GM21360 (cell line): ENCODE measurements around the gene HTT.

Source experiments
- ATAC-seq: cut with Tn5 transposase; IDR thresholded peaks from one replicate; pipeline ENCODE4 v1.9.1; 2021; ENCODE audit warnings: mild to moderate bottlenecking, moderate library complexity; ENCODE audit not compliant: unreplicated experiment

The HTT gene

DNA sequence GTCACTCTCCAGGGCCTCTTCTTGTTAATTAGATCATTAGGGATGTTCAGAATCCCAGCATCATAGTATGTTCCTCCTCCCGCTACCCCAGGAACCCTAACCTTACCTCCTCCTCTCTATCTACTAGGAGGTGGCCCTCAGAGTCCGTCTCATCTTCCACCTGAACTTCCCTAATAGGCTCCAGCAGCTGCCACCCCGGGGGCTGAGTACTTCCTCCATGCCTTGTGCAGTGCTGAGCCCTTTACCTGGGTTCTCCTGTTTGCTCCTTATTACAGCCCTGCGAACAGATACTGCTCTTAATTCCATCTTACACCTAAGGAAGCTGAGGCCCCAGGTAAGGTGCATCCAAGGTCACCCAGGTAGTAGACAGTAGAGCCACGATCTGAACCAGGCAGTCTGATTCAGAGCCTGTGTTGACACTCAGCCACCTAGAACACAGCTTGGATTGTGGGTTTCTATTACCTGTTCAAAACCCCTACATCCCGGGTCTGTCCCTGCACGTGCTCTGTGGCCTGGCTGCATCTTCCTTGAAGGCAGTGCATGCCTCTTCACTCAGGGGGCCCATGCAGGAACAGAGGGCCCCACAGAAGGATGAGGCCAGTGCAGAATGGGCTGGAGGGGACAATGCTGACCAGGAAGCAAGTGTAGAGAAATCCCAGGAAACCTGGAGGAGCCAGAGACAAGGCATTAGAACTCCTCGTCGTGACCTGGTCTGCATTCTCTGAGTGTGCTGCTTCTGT lies 123.1 kb downstream of the HTT start:
- ATAC-seq = no peak

DNA sequence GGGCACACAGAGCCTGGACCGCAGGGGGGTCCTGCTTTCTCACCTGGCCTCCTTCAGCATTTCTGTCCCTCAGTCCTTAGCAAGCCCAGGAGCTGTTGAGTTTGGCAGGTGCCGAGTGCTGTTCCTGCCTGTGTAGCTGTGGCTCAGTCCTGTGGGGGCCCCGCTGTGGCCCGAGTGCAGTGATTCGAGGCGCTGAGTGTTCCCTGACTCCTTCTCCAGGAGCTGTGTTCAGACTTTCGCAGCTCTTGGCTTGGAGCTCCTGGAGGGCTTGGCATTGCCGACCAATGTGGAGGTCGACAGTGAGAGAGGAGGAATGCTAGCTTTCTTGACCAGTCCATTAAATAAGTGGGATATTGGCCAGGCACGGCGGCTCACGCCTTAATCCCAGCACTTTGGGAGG lies 124.4 kb downstream of the HTT start:
- no peak for ATAC-seq

DNA sequence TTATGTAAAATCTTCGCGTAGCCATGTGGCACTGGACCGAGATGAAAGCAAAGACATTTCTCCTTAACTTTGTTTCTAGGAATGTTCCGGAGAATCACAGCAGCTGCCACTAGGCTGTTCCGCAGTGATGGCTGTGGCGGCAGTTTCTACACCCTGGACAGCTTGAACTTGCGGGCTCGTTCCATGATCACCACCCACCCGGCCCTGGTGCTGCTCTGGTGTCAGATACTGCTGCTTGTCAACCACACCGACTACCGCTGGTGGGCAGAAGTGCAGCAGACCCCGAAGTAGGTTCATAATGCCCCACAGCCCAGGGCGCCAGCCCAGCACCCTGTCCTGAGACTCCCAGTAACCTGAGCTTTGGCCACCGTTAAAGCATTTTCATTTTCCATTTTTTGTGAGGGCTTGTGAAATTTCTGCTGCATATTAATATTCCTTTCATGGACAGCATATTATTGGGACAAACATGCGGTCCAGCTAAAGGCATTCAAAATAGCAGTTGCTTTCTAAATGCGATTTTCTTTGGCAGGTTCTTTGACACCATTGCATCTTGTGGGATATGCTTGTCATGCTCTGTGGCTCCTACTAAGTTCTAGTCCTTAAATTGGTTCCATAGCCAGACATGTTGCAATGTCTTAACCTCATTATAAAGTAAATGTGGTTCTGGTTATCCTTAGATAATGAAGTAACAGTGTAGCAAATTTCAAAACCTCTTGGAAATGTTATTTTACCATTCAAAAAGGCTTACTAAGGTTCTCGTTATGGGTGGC lies 125.4 kb downstream of the HTT start:
- ATAC-seq = no peak

DNA sequence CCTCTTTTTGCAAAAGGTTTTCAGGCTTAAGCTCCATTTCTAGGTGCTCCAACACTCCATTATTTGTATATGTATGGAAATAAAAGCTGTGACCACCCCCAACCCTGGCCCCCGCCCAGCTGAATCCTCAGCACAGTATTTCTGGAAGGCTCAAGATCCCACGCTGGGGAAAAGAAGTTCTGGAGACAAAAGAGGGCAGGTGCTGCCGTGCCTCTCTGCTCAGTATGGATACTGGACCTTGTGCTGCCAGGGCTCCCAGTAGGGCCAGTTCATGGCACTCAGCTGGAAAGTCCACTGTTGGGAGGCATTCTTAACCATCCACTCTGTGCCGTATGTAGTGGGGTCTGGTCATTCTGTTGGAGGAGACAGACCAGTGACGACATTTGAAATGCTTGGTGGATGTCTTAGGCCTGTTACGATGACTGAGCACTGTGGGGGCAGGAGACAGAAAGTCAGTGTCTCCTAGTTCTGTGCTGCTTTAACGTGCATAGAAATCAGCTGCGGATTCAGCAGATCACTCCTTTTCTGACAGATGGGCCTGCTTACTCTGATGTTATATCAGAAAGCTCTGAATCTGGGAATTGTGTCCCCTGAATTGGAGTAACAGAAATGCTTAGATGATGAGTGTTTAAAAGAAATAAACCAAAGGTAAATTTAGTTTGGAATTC lies 126.1 kb downstream of the HTT start:
- no peak for ATAC-seq

DNA sequence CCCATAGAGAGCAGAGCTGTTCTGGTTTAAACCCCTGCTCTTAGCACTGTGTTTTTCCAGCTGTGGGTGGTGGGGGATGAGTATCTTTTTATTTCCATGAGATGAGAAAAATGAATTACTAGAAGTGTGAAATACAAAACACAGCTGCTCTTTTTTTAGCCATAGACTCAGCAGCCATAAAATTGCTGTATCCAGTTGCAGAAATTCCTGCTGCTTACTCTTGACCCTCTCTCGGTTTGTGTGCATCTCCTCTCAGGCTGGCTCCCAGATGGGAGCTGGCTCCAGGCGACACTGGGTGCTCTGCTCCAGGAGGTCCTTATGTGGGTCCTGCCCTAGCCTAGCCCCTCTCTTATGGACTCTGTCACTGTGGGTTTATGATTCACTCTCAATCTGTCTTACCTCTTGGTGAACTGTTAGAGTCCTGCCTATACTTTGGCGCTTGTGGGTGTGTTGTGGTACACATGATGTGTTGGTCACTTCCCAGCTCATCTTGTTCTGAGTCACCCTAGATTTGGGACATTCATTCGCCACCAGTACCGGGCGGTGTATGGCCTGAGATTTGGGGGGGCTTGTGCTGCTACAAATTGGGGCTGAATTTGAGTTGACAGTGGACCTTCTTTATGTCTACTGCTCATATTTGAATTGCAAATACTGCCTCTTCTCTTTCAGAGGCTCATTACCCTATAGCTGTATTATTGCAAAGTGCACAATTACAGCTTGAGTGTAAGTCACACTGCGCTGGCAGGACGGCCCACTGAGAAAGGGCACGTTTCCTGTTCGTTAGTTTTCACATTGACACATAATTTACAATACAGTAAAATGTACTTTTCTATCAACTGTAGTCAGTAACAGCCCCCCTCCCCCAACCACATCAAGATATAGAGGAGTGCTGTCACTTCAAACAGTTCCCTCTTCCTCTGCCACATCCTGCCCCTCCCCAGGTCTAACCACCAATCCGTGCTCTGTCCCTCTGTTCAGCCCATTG lies 127.5 kb downstream of the HTT start:
- no peak for ATAC-seq

DNA sequence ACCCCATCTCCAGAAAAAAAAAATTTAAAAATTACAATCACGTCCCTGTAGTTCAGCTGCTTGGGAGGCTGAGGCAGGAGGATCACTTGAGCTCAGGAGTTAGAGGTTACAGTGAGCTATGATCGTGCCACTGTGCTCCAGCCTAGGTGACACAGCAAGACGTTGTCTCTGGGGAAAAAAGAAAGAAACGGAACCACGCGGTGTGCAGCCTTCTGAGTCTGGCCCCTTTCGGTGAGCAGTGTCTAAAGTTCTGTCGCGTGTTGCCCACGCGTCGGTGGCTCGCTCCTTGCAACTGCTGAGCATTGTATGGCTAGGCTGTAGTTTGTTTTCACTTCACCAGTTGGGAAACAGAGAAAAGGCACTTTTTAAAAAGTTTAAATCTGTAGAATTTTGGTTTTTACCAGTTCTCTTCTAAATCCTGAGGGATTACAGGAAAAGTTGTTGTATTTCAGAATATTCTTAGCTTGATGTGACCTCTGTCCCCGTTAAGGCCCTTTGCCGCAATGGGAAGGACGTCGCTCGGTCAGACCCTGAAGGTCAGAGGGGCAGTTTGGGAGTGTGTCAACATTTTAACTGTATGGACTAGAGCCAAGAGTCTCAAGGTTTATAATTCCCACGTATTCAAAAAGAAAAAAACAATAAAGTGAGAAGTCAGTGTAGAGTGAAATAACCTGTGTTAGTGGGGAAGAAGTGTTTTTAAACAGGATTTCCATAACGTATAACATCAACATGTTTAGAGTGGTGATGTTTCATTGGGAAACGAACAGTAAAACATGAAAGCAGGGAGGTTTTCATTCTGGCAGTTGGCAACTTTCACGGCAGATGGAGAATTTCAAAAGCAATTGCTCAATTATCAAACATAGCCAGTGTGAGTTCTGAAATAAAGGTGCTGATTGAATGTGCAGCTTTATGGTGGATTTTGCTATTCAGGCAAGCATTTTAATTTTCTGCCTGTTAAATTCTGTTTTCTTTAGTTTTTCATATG lies 128.6 kb downstream of the HTT start:
- ATAC-seq = no peak

DNA sequence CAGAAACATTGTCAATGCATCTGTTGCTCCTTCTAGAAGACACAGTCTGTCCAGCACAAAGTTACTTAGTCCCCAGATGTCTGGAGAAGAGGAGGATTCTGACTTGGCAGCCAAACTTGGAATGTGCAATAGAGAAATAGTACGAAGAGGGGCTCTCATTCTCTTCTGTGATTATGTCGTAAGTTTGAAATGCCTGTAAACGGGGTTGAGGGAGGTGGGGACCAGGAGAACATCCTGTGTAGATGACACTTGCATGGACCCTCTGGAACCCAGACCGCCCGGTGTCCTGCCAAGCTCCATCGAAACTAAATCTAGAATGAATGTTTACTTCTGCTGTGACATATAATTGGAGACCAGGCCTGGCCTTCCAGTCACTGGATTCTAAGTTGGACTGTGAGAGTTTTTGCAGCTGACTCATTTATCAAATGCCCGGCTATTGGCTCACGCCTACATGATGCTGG lies 129.5 kb downstream of the HTT start:
- ATAC-seq = no peak

DNA sequence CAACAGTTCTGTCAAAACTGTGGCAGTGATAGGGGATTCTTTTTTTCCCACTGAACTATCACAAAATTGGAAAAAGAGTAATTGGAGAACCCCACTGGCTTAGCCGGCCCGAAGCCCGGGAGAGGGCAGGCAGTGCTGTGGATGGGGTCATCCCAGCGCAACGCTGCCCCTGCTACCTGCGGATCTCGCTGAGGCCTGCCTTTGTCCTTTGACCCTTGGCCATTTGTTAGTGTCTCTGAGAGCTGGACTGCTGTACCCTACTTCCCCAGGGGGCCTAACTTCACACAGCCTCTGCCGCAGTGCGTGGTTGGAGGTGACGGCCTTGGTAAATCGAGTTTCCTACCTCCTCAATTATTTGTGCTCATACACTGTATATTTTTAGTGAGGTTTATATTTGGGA lies 131.5 kb downstream of the HTT start:
- no peak for ATAC-seq

DNA sequence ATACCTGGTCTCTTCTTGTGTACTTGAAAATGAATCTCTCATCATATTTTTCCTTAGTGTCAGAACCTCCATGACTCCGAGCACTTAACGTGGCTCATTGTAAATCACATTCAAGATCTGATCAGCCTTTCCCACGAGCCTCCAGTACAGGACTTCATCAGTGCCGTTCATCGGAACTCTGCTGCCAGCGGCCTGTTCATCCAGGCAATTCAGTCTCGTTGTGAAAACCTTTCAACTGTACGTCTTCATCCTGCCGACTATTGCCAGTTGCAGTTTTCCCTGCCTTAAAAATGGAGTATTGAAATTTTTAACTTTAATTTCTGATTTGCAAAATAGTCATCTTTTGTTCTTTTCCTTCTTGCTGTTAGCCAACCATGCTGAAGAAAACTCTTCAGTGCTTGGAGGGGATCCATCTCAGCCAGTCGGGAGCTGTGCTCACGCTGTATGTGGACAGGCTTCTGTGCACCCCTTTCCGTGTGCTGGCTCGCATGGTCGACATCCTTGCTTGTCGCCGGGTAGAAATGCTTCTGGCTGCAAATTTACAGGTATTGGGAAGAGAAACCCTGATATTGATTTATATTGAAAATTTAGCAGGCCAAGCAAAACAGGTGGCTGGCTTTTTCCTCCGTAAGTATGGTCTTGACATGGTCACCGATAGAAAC lies 132.1 kb downstream of the HTT start:
- no peak for ATAC-seq

DNA sequence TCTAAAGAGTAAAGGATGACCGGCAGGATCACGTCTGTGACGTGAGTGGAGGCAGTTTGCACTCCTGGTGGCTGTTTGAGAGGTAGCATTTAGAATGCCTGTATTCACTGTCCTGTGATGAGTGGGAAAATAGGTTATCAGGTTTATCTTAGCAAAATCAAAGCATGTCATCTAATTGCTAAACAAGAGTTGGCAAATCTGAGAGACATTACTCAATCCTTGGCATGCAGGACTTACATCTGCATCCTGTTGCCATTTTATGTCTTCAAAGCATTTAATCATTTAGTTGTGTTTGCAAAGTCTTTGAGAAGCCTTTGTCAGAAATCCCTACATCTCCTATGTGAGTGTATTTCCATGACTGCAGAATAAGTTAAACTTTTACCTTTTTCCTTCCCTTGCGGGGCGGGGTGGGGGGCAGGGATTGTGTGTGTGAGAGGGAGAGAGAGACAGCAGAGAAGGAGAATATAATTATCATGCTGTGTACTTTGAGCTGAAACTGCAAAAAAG lies 133.1 kb downstream of the HTT start:
- no peak for ATAC-seq

DNA sequence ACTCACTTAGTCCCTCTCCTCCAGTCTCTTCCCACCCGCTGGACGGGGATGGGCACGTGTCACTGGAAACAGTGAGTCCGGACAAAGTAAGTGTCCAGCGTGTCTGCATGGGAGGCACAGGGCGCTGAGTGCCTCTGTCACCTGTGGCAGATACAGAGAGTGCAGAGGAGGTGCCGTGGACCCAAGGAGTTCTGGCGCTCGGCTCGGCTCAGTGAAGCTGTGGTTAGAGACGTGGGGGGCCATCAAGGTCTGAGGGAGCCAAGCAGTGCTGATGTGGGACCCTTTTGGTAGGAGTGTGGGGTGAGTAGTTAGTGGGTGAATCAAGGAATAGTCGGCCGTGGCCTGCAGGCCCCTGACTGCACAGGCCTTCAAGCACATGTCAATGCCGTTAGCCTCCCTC lies 134.3 kb downstream of the HTT start:
- no peak for ATAC-seq

DNA sequence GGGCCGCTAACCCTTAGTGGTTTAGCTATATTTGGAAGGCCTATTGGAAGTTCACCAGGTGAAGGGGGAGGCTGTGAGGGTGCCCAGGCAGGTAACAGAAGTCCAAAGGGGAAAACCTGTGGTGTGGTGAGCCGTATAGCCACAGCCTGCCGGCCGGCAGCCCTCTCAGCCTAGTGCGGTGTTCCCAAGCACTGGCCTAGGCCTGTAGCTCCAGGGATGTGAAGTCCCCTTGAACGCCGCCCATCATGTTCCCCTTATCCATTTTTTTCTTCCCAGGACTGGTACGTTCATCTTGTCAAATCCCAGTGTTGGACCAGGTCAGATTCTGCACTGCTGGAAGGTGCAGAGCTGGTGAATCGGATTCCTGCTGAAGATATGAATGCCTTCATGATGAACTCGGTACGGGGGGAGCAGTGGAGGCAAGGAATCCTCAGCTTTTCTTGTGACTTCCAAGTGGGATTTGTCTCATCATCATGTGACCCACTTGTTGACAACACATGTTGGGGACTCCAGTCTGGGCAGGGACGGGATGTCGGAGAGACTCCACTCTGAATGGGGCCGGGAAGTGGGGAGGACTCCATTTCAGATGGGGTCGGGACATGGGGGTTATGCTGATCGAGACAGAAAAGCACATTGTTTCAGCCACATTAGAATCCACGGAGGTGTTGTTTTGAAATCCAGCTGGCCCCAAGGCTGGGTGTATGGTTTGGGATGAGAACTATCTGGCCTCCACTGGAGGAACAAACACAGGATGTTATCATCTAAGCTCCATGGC lies 135.3 kb downstream of the HTT start:
- ATAC-seq = no peak

DNA sequence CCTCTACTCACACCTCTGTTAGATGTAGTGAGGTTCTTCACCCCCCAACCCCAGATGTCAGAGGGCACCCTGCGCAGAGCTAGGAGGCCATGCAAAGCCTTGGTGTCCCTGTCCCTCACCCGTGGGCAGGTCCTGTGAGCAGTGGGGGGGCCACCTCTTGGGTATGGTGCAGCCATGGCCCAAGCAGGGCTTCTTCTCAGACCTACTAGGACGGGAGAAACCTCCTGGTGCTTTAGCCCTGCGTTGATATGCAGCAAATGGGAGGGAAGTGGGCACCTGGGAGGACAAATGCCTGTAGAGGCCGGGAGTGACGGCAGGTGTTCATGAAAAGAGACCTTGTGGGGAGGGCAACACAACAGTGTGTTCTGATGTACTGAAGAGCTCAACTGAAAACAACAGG lies 136.0 kb downstream of the HTT start:
- no peak for ATAC-seq

DNA sequence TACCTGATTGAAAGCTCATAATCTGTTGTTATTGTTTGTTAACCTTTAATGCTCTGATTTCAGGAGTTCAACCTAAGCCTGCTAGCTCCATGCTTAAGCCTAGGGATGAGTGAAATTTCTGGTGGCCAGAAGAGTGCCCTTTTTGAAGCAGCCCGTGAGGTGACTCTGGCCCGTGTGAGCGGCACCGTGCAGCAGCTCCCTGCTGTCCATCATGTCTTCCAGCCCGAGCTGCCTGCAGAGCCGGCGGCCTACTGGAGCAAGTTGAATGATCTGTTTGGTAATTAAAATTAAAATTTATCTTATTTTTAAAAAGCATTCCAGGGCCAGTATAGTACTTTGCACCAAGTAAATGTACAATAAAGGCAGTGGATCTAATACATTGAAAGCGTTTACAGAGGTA lies 137.4 kb downstream of the HTT start:
- no peak for ATAC-seq

DNA sequence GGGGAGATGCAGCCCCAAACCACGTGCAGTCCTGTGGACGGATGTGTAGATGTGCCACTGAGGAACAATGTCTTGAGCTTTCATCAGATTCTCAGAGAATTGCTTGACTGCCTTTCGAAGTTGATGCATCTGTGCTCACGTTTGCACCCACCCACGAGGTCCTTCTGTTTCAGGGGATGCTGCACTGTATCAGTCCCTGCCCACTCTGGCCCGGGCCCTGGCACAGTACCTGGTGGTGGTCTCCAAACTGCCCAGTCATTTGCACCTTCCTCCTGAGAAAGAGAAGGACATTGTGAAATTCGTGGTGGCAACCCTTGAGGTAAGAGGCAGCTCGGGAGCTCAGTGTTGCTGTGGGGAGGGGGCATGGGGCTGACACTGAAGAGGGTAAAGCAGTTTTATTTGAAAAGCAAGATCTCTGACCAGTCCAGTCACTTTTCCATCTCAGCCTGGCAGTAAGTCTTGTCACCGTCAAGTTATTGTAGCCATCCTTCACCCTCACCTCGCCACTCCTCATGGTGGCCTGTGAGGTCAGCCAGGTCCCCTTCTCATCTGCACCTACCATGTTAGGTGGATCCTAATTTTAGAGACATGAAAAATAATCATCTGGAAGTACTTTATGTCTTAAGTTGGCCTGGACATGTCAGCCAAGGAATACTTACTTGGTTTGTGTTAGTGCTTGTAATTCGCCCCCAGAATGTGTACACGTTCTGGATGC lies 138.1 kb downstream of the HTT start:
- no peak for ATAC-seq

DNA sequence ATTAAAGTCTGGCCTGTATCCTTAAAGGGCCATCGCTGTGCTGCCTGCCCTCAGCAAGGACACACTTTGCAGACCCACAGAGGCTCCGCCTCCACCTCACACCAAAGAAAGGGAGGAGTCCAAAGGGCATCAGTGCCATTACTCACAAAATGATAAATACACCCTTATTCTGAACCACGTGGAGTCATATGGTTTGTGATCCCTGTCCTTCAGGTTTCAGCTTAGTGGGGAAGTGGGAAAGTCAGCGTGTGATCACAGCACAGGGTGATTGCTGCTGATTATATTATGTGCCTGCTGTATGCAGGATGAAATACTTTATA lies 138.6 kb downstream of the HTT start:
- no peak for ATAC-seq

DNA sequence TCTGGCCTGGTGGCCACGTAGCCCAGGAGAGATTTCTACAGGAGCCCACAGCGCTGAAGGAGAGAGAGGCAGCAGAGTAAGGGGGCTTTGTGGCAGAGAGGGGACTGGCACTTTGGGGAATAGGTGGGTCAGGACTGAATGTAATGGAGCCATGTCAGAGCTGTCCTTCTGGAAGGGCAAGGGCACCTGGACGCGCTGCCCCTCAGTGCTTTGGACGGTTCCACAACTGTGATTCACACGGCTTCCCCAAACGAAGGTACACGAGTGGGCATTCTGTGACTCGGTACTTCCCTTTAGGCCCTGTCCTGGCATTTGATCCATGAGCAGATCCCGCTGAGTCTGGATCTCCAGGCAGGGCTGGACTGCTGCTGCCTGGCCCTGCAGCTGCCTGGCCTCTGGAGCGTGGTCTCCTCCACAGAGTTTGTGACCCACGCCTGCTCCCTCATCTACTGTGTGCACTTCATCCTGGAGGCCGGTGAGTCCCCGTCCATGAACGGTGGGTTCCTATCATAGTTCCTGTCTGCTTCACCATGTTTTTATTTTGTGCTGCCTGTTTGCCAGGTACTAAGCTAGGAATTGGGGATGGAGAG lies 139.3 kb downstream of the HTT start:
- ATAC-seq = no peak
